NCI-H187 treated with DMSO at 0.1 percent for 48 hours (cell line): Measurements from ENCODE around the gene XRN1.

ENCODE experiments used
- DNase-seq: peaks from one replicate; lab custom pipeline; 2025; lab: John Stamatoyannopoulos, UW

The XRN1 gene

DNA sequence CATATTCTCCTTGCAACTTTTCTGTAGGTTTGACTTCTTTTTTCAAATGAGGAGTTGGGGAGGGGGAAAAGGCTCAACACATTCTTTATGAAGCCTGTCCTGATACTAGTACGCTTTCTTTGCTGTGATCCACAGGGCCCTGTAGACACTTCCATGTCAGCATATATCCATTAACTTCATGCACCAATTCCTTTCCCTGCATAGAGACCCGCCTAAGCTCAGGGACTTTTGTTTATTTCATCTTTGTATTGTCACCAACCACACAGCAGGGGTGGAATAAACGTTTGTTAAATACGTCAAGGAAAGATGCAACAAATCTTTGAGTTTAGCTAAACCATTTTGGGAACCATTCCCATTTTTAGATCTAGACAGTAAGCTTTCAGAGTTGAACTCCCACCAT lies 179.4 kb downstream of the XRN1 start:
- no peak for DNase-seq

DNA sequence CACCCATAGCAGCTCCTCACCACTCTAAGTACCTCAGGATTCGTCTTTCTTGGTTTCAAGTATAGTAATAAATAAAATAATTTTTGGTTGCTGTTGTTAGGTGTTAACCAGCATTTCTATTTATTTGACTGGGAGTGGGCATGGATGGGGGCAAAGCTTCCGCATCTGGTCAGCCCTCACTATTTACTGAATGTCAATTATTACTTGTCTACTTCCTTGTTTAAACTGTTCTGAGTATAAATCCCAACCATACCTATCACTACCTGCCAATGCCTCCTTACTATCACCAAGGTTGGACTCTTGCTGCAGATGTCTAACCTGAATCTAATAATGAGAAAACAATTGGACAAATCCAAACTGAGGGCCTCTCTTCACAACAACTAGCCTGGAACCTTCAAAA lies 180.6 kb downstream of the XRN1 start:
- no peak for DNase-seq

GRCh38 chr3:142263112-142263511 lies 184.7 kb downstream of the XRN1 start:
- DNase-seq: no peak

GRCh38 chr3:142259359-142259758 lies 188.5 kb downstream of the XRN1 start:
- no peak for DNase-seq

GRCh38 chr3:142256712-142257333 lies 191.0 kb downstream of the XRN1 start:
- no peak for DNase-seq
